Stimulated activated CD8-positive, alpha-beta memory T cell treated with anti-CD3 and anti-CD28 coated beads, Interleukin-12 subunit alpha, Interleukin-12 subunit beta, amount 100 ng/mL, for 24 hours (primary cell): Measurements from ENCODE around the gene MACC1.
"Not testable (repeated sequence)": the region's sequence is repeated elsewhere in the genome, so short reads cannot be mapped to it uniquely, and the experiment has no call there.

Experiments
- DNase-seq: peaks from one replicate; pipeline ENCODE4 v3.0.0-alpha.2; 2020; ENCODE audit errors: extremely low read depth

Gene MACC1

DNA sequence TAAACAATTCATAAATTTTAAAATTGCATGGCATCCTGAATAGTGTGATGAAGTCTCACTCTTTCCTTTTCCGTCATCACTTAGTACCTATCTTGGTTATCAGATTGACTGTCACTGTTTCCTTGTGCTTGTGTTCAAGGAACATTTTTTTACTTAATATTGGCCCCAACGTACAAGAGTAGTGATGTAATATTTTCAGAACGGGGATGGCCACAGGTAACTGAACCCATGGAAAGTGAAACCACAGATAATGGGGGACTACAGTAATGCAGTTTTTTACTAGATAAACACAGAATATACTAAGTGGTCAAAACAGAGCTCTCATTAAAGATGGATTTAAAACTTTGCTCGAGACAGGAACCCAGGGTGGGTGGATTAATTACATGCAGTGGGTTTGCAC lies 85.4 kb downstream of the MACC1 start:
- DNase-seq = no peak

DNA sequence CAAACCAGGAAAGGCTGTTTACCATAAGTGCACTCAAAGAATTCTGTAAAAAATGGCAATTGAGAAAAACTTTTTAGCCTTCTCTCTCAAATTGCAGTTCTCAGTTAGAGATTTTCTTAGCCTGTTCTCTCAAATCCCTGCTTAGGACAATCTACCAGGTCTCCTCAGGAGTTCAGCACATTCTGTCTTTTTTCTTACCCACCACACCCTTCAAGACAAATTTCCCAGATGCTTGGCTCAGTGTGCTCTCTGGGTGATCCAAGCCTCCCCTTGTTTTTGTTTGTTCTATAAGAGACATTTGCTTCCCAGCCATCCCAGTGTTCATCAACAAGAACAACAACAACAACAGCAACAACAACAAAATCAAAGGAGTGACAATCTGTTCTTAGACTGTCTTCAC lies 87.3 kb downstream of the MACC1 start:
- no peak for DNase-seq

GRCh38 chr7:20128001-20128400 lies 89.2 kb downstream of the MACC1 start:
- DNase-seq = no peak

- not testable (repeated sequence) for DNase-seq
Measured at GRCh38 chr7:20126060-20126459, 91.1 kb downstream of the MACC1 start.

- DNase-seq = not testable (repeated sequence)
Measured at GRCh38 chr7:20124087-20124486, 93.1 kb downstream of the MACC1 start.

DNA sequence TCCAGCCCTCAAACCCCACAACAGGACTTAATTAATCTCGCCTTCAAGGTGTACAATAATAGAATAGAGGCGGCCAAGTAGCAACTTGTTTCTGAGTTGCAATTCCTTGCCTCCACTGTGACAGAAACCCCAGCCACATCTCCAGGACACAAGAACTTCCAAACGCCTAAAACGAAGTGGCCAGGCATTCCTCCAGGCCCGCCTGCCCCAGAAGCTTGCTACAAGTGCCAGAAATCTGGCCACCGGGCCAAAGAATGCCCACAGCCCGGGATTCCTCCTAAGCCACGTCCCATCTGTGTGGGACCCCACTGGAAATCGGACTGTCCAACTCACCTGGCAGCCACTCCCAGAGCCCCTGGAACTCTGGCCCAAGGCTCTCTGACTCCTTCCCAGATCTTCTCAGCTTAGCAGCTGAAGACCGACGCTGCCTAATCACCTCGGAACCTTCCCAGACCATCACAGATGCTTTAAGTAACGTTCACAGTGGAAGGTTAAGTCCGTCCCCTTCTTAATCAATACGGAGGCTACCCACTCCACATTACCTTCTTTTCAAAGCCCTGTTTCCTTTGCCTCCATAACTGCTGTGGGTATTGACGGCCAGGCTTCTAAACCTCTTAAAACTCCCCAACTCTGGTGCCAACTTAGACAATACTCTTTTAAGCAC lies 94.4 kb downstream of the MACC1 start:
- not testable (repeated sequence) for DNase-seq

DNA sequence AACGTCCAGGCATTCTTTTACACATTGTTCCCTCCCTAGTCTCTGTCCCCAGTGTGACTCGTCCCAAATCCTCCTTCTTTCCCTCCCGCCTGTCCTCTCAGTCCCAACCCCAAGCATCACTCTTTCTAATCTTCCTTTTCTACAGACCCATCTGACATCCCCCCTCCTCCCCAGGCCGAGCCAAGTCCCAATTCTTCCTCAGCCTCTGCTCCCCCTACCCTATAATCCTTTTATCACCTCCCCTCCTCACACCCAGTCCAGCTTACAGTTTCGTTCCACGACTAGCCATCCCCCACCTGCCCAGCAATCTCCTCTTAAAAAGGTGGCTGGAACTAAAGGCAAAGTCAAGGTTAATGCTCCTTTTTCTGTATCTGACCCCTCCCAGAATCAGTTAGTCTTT lies 95.1 kb downstream of the MACC1 start:
- no peak for DNase-seq

GRCh38 chr7:20121404-20121803 lies 95.8 kb downstream of the MACC1 start:
- no peak for DNase-seq

DNA sequence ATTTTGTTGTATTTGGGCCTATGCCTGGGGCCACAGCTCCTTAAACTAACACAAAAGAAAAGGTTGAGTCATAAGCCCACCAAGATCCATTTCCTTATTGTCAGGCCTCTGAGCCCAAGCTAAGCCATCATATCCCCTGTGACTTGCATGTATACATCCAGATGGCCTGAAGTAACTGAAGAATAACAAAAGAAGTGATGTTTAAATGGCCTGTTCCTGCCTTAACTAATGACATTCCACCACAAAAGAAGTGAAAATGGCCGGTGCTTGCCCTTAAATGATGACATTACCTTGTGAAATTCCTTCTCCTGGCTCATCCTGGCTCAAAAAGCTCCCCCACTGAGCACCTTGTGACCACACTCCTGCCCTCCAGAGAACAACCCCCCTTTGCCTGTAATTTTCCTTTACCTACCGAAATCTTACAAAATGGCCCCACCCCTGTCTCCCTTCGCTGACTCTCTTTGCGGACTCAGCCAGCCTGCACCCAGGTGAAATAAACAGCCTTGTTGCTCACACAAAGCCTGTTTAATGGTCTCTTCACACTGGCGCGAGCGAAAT lies 96.5 kb downstream of the MACC1 start:
- DNase-seq = not testable (repeated sequence)

DNA sequence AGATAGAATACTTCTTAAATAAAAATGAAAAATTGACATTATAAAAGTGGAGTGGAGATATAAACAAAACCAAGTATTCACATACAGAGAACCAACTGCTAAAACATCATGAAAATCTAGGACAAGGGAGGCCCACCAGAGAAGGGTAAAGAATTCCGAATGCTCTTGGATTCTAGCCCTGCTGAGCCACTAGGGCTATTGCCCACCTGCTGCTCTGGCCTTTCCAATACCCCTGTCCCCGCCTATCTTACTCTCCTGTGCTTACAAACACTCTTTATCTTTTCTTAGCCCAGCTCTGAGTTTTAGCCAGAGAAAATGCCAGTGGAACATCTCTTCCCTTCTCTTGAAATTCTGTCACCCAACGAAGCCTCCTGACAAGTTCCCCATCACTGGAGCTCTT lies 100.3 kb downstream of the MACC1 start:
- DNase-seq = no peak

DNA sequence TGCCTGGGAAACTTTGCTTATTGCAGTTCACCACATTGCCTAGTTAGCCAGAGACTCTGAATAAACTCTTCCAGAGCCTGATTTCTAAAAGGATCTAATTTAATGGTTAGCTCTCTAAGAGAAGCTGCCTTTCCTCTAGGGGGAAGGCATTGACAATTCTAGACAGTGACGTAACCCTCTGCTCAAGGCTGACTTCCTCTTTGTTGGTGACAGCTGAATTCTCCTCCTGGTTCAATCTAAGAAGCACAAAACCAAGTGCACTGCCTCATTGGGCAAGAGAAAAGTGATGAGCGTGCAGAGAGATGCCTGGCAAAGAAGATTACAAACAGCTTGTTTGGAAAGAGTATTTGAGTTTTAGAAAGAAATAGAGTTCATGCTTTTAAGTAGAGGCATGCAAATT lies 102.7 kb downstream of the MACC1 start:
- no peak for DNase-seq

GRCh38 chr7:20113427-20114027 lies 103.7 kb downstream of the MACC1 start:
- no peak for DNase-seq

- no peak for DNase-seq
Measured at GRCh38 chr7:20112696-20113095, 104.5 kb downstream of the MACC1 start.

DNA sequence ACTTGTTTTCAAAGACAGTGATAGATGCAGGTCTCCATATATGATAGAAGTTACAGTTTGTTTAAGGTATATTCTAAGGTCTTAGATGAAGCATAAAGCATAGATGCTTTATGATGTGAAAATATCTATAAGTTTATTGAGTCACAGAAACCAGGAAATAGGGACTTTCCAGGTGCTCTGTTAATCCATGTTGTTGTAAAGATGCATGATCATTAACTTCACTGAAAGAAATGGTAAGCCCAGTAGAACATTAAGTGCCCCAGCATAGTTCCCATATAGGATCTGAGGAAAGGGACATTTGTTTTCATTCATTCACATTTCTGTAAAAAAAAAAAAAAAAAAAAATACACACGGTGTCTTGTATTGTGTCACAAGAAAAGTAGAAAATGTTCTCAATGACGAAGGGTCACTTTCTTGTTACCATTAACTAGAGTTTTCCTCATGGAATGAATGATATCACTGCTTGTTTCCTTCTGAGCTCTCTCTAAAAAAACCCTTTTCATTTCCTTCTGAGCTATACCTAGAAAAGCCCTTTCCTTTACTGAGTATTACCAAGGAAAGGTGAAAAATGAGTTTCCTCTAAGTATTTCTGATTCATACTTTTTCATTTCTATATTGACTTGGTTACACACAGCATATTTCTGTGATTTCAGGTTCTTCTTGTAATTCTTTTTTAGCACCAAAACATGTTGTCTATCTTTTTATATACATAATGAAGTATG lies 105.2 kb downstream of the MACC1 start:
- DNase-seq = no peak

DNA sequence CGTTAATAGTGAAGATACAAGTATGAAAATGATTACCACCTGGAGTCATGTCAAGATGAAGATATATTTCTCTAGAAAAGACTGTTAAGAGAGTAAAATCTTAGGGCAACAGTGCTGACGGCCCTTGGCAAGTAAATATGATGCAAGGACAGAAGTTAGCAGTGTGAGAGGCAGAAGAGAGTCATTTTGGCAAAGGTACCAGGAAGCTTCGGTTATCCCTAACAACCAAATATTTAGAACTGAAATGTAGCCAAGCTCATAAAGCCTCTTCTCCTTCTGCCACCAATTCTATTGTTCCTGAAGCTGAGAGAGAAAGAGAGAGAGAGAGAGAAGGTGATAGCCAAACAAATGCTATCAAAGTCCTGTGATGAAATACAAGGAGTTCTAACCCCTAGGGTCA lies 109.6 kb downstream of the MACC1 start:
- DNase-seq = no peak

GRCh38 chr7:20104696-20105095 lies 112.5 kb downstream of the MACC1 start:
- no peak for DNase-seq

DNA sequence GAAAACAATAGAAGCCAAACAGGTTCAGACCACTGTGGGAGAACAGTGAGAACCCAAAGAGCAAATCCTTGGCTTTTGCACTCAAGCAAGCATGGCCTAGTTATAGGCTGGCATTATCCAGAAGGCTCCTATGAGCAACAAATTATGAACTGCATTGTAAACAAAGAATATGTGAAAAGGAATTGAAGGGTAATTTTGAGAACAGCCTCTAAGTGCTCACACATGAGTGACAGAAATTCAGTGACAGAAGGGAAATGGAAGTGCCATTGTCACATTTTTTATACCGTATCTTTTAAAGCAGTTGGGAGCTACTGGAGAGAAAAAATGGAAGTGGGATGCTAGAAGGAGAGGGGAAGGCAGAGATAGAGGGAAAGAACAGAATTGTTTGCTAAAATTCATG lies 114.2 kb downstream of the MACC1 start:
- no peak for DNase-seq

DNA sequence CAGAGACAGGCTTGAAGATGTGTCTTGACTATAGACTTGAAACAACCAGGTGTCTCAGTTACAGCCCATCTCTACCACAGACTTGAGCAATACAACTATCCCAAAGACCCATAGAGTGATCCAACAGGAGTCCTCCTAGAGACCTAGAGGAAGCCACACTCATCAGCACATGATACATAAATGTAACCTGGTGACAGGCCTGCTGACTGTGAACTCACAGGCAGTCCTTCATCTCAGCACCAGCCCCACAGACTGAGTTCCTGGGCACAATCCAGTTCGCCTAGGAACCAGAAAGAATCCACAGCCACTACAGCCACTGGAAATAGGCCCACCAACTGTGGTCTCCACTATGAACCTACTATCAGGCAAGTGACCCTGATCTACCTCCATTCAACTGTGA lies 121.3 kb downstream of the MACC1 start:
- DNase-seq = no peak

GRCh38 chr7:20095436-20095835 lies 121.7 kb downstream of the MACC1 start:
- no peak for DNase-seq

DNA sequence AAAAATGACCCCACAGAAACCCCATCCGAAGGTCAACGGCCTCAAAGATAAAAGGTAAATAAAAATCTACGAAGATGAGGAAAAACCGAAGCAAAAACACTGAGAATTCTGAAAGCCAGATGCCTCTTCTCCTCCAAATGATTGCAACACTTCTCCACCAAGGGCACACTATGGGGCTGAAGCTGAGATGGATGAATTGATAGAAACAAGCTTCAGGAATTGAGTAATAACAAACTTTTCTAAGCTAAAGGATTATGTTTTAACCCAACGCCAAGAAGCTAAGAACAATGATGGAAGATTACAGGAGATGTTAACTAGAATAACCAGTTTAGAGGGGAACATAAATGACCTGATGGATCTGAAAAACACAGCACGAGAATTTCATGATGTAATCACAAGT lies 127.8 kb downstream of the MACC1 start:
- no peak for DNase-seq

DNA sequence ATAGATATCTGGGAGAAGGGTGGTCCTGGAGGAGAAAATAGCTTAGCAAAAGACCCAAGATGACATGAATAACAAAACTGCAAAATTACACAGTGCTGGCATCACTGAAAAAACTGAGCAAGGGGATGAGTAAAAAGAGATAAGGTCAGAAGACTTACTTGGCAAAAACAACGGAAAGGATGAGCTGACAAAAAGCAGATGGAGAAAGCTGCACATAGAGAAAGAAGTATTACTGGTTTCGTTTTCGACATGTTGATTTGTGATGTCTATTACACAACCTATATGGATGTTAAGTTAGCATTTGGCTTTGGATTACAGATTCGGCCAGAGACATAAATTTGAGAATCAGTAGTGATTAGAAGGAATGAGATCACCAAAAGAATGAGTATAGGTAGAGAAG lies 132.1 kb downstream of the MACC1 start:
- DNase-seq = no peak
